Osteocyte (in vitro differentiated cells): Measurements from ENCODE around the gene EVA1A. TPM values are rescaled to one million over a fixed set of nuclear protein-coding genes. Genes with fewer than 3 reads are reported as not detected.
A peak's percentile ranks its signal among the peaks of the same experiment; 100 is the strongest.

Source experiments
- DNase-seq: peaks from one replicate; pipeline ENCODE4 v3.0.0; 2021; ENCODE audit warnings: mixed read lengths; ENCODE audit not compliant: unreplicated experiment; ENCODE audit errors: extremely low spot score
- H3K27ac Mint-ChIP-seq: one replicate; pipeline ENCODE4 v1.8.0; 2021; ENCODE audit warnings: mild to moderate bottlenecking, mixed read lengths; ENCODE audit not compliant: unreplicated experiment
- H3K27me3 Mint-ChIP-seq: one replicate; pipeline ENCODE4 v1.8.0; 2021; ENCODE audit warnings: mixed read lengths; ENCODE audit not compliant: unreplicated experiment
- H3K36me3 Mint-ChIP-seq: one replicate; pipeline ENCODE4 v1.8.0; 2021; ENCODE audit warnings: mixed read lengths; ENCODE audit not compliant: unreplicated experiment
- H3K4me1 Mint-ChIP-seq: one replicate; pipeline ENCODE4 v1.8.0; 2021; ENCODE audit warnings: mixed read lengths; ENCODE audit not compliant: unreplicated experiment
- H3K4me3 Mint-ChIP-seq: one replicate; pipeline ENCODE4 v1.8.0; 2021; ENCODE audit warnings: mild to moderate bottlenecking, moderate library complexity, mixed read lengths; ENCODE audit not compliant: unreplicated experiment
- H3K9me3 Mint-ChIP-seq: one replicate; pipeline ENCODE4 v1.8.0; 2021; ENCODE audit warnings: mixed read lengths; ENCODE audit not compliant: unreplicated experiment
- CTCF ChIP-seq: fragments of 200-600 bp; sonication (generic); IDR thresholded peaks from 2 replicates; pipeline ENCODE4 v1.5.0; 2021; ENCODE audit warnings: antibody characterized with exemption, mild to moderate bottlenecking, moderate library complexity
- total RNA-seq: library from RNA; stranded (reverse); gene quantifications from 2 replicates; pipeline ENCODE4 v1.2.1, GENCODE V29; 2021

EVA1A gene
- total RNA-seq, 1 donor from 2014 or later: 33.5 TPM

GRCh38 chr2:75505012-75505411 is 55.7 kb downstream of the EVA1A start:
- Mint-ChIP-seq H3K27ac (no peak overlapping the region), H3K9me3 (peaks cover 6% of the 10 kb centered on the region), H3K36me3 (peaks cover 33% of the 10 kb centered on the region), H3K4me1 (peaks cover 30% of the 10 kb centered on the region), H3K4me3 (no peak overlapping the region), H3K27me3 (no peaks in the 10 kb centered on the region)
- no peak for TF ChIP-seq CTCF
- DNase-seq: no peak

- H3K4me1 Mint-ChIP-seq: peaks cover 30% of the 10 kb centered on the region
- peak overlapping the region; percentile 66 for H3K27ac Mint-ChIP-seq
- no peak for DNase-seq
- no peak for TF ChIP-seq CTCF
- H3K36me3 Mint-ChIP-seq: peaks cover 24% of the 10 kb centered on the region
- no peak overlapping the region for H3K4me3 Mint-ChIP-seq
- H3K27me3 Mint-ChIP-seq: no peaks in the 10 kb centered on the region
- H3K9me3 Mint-ChIP-seq: no peaks in the 10 kb centered on the region
Measured at GRCh38 chr2:75503048-75503607, 57.6 kb downstream of the EVA1A start.

GRCh38 chr2:75500633-75501032 is 60.1 kb downstream of the EVA1A start:
- Mint-ChIP-seq H3K9me3 (no peaks in the 10 kb centered on the region), H3K4me3 (no peak overlapping the region), H3K27me3 (no peaks in the 10 kb centered on the region), H3K4me1 (peaks cover 27% of the 10 kb centered on the region), H3K27ac (peak overlapping the region; percentile 2), H3K36me3 (peaks cover 25% of the 10 kb centered on the region)
- no peak for DNase-seq
- no peak for TF ChIP-seq CTCF

GRCh38 chr2:75499534-75499933 is 61.2 kb downstream of the EVA1A start:
- Mint-ChIP-seq H3K4me3 (no peak overlapping the region), H3K27ac (no peak overlapping the region), H3K36me3 (peaks cover 30% of the 10 kb centered on the region), H3K27me3 (no peaks in the 10 kb centered on the region), H3K4me1 (peaks cover 27% of the 10 kb centered on the region), H3K9me3 (no peaks in the 10 kb centered on the region)
- TF ChIP-seq CTCF: no peak
- DNase-seq: no peak

GRCh38 chr2:75498907-75499306 is 61.8 kb downstream of the EVA1A start:
- no peak for TF ChIP-seq CTCF
- Mint-ChIP-seq H3K27me3 (no peaks in the 10 kb centered on the region), H3K4me3 (no peak overlapping the region), H3K27ac (no peak overlapping the region), H3K4me1 (peaks cover 27% of the 10 kb centered on the region), H3K36me3 (peaks cover 33% of the 10 kb centered on the region), H3K9me3 (no peaks in the 10 kb centered on the region)
- no peak for DNase-seq
